DND-41 (cell line): ENCODE results near the gene AFF1.

Experiments
- EZH2 ChIP-seq: IDR thresholded peaks from 3 replicates; pipeline ENCODE4 v1.6.1; 2012; ENCODE audit warnings: borderline replicate concordance, low read depth, mild to moderate bottlenecking, moderate library complexity, low read length, inconsistent platforms; ENCODE audit not compliant: severe bottlenecking
- TF ChIP-seq, protein P1 (sequence below): IDR thresholded peaks from 2 replicates; pipeline ENCODE4 v1.5.1; 2012; ENCODE audit warnings: borderline replicate concordance, low read length, moderate library complexity, mild to moderate bottlenecking; ENCODE audit not compliant: poor library complexity, severe bottlenecking; ENCODE audit errors: extremely low read depth

DNA sequence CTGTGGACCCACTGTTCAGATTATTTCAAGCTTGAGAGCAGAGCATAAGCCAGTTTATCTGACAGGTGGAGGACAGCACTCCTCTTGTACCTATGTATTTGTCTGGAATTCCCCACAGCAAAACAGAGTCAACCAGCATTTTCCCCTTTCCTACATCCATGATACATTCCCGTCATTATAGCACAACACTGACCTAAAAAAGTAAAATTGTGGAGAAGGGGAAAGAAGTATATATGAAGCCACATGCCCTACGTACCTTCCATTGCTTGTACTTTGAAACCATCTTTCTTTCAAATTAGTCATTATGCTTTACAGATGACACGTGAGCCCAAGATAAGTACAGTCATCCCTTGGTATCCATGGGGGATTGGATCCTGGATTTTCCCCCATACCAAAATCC lies 212.3 kb downstream of the AFF1 start:
- TF ChIP-seq, protein P1, sequence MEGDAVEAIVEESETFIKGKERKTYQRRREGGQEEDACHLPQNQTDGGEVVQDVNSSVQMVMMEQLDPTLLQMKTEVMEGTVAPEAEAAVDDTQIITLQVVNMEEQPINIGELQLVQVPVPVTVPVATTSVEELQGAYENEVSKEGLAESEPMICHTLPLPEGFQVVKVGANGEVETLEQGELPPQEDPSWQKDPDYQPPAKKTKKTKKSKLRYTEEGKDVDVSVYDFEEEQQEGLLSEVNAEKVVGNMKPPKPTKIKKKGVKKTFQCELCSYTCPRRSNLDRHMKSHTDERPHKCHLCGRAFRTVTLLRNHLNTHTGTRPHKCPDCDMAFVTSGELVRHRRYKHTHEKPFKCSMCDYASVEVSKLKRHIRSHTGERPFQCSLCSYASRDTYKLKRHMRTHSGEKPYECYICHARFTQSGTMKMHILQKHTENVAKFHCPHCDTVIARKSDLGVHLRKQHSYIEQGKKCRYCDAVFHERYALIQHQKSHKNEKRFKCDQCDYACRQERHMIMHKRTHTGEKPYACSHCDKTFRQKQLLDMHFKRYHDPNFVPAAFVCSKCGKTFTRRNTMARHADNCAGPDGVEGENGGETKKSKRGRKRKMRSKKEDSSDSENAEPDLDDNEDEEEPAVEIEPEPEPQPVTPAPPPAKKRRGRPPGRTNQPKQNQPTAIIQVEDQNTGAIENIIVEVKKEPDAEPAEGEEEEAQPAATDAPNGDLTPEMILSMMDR = no peak
- no peak for TF ChIP-seq EZH2
